ENCODE results near the gene ATP1A1.

ATP1A1 gene

GRCh38 chr1:116414364-116414763 is 41.3 kb downstream of the ATP1A1 start:
- H3K4me1 ChIP-seq (ENCODE audit: insufficient read depth, low read length): peaks cover 5% of the 10 kb centered on the region
- H3K36me3 ChIP-seq (ENCODE audit: insufficient read depth, low read length): no peaks in the 10 kb centered on the region
- H3K9ac ChIP-seq (ENCODE audit: low read depth, low read length): no peak overlapping the region
- H3K9me3 ChIP-seq (ENCODE audit: control insufficient read depth, insufficient read depth, low read length): no peaks in the 10 kb centered on the region

GRCh38 chr1:116415200-116415698 is 42.2 kb downstream of the ATP1A1 start:
- Histone ChIP-seq H3K36me3 (ENCODE audit: insufficient read depth, low read length) (no peaks in the 10 kb centered on the region), H3K4me1 (ENCODE audit: insufficient read depth, low read length) (peaks cover 5% of the 10 kb centered on the region), H3K9me3 (ENCODE audit: control insufficient read depth, insufficient read depth, low read length) (no peaks in the 10 kb centered on the region), H3K9ac (ENCODE audit: low read depth, low read length) (no peak overlapping the region)

- no peaks in the 10 kb centered on the region for H3K36me3 ChIP-seq (ENCODE audit: insufficient read depth, low read length)
- H3K4me1 ChIP-seq (ENCODE audit: insufficient read depth, low read length): peaks cover 5% of the 10 kb centered on the region
- no peaks in the 10 kb centered on the region for H3K9me3 ChIP-seq (ENCODE audit: control insufficient read depth, insufficient read depth, low read length)
- H3K9ac ChIP-seq (ENCODE audit: low read depth, low read length): no peak overlapping the region
Measured at GRCh38 chr1:116415699-116416533, 42.9 kb downstream of the ATP1A1 start.

GRCh38 chr1:116416854-116417513 is 43.9 kb downstream of the ATP1A1 start:
- H3K9ac ChIP-seq (ENCODE audit: low read depth, low read length): no peak overlapping the region

GRCh38 chr1:116417678-116418077 is 44.6 kb downstream of the ATP1A1 start:
- H3K4me1 ChIP-seq (ENCODE audit: insufficient read depth, low read length): peaks cover 5% of the 10 kb centered on the region
- H3K9ac ChIP-seq (ENCODE audit: low read depth, low read length): peak overlapping the region; percentile 59
- H3K36me3 ChIP-seq (ENCODE audit: insufficient read depth, low read length): no peaks in the 10 kb centered on the region
- no peaks in the 10 kb centered on the region for H3K9me3 ChIP-seq (ENCODE audit: control insufficient read depth, insufficient read depth, low read length)

More at GRCh38 chr1:116416854-116417513, 43.9 kb downstream of the ATP1A1 start:
- Histone ChIP-seq H3K9me3 (ENCODE audit: control insufficient read depth, insufficient read depth, low read length) (no peaks in the 10 kb centered on the region), H3K36me3 (ENCODE audit: insufficient read depth, low read length) (no peaks in the 10 kb centered on the region), H3K4me1 (ENCODE audit: insufficient read depth, low read length) (peaks cover 5% of the 10 kb centered on the region)

- no peaks in the 10 kb centered on the region for H3K36me3 ChIP-seq (ENCODE audit: insufficient read depth, low read length)
- peaks cover 5% of the 10 kb centered on the region for H3K4me1 ChIP-seq (ENCODE audit: insufficient read depth, low read length)
- H3K9me3 ChIP-seq (ENCODE audit: control insufficient read depth, insufficient read depth, low read length): no peaks in the 10 kb centered on the region
- H3K9ac ChIP-seq (ENCODE audit: low read depth, low read length): peak overlapping the region; percentile 59
Measured at GRCh38 chr1:116418091-116418830, 45.2 kb downstream of the ATP1A1 start.

- peaks cover 5% of the 10 kb centered on the region for H3K4me1 ChIP-seq (ENCODE audit: insufficient read depth, low read length)
- H3K9ac ChIP-seq (ENCODE audit: low read depth, low read length): no peak overlapping the region
- H3K36me3 ChIP-seq (ENCODE audit: insufficient read depth, low read length): no peaks in the 10 kb centered on the region
- no peaks in the 10 kb centered on the region for H3K9me3 ChIP-seq (ENCODE audit: control insufficient read depth, insufficient read depth, low read length)
Measured at GRCh38 chr1:116420417-116421200, 47.6 kb downstream of the ATP1A1 start.

GRCh38 chr1:116424438-116424837 is 51.4 kb downstream of the ATP1A1 start:
- Histone ChIP-seq H3K9me3 (ENCODE audit: control insufficient read depth, insufficient read depth, low read length) (no peaks in the 10 kb centered on the region), H3K4me1 (ENCODE audit: insufficient read depth, low read length) (no peaks in the 10 kb centered on the region), H3K9ac (ENCODE audit: low read depth, low read length) (no peak overlapping the region), H3K36me3 (ENCODE audit: insufficient read depth, low read length) (no peaks in the 10 kb centered on the region)

- H3K9me3 ChIP-seq (ENCODE audit: control insufficient read depth, insufficient read depth, low read length): no peaks in the 10 kb centered on the region
- no peaks in the 10 kb centered on the region for H3K36me3 ChIP-seq (ENCODE audit: insufficient read depth, low read length)
- H3K9ac ChIP-seq (ENCODE audit: low read depth, low read length): no peak overlapping the region
- no peaks in the 10 kb centered on the region for H3K4me1 ChIP-seq (ENCODE audit: insufficient read depth, low read length)
Measured at GRCh38 chr1:116424863-116425262, 51.8 kb downstream of the ATP1A1 start.

GRCh38 chr1:116425987-116426386 is 52.9 kb downstream of the ATP1A1 start:
- Histone ChIP-seq H3K36me3 (ENCODE audit: insufficient read depth, low read length) (no peaks in the 10 kb centered on the region), H3K4me1 (ENCODE audit: insufficient read depth, low read length) (no peaks in the 10 kb centered on the region), H3K9me3 (ENCODE audit: control insufficient read depth, insufficient read depth, low read length) (no peaks in the 10 kb centered on the region), H3K9ac (ENCODE audit: low read depth, low read length) (no peak overlapping the region)

GRCh38 chr1:116426401-116426800 is 53.4 kb downstream of the ATP1A1 start:
- H3K4me1 ChIP-seq (ENCODE audit: insufficient read depth, low read length): no peaks in the 10 kb centered on the region
- no peak overlapping the region for H3K9ac ChIP-seq (ENCODE audit: low read depth, low read length)
- H3K9me3 ChIP-seq (ENCODE audit: control insufficient read depth, insufficient read depth, low read length): no peaks in the 10 kb centered on the region
- H3K36me3 ChIP-seq (ENCODE audit: insufficient read depth, low read length): no peaks in the 10 kb centered on the region

- Histone ChIP-seq H3K36me3 (ENCODE audit: insufficient read depth, low read length) (no peaks in the 10 kb centered on the region), H3K9me3 (ENCODE audit: control insufficient read depth, insufficient read depth, low read length) (no peaks in the 10 kb centered on the region)
Measured at GRCh38 chr1:116428576-116428975, 55.5 kb downstream of the ATP1A1 start.

GRCh38 chr1:116429821-116430374 is 56.9 kb downstream of the ATP1A1 start:
- H3K9me3 ChIP-seq (ENCODE audit: control insufficient read depth, insufficient read depth, low read length): no peaks in the 10 kb centered on the region
- H3K9ac ChIP-seq (ENCODE audit: low read depth, low read length): no peak overlapping the region
- no peaks in the 10 kb centered on the region for H3K4me1 ChIP-seq (ENCODE audit: insufficient read depth, low read length)
- H3K36me3 ChIP-seq (ENCODE audit: insufficient read depth, low read length): no peaks in the 10 kb centered on the region

More at GRCh38 chr1:116428576-116428975, 55.5 kb downstream of the ATP1A1 start:
- Histone ChIP-seq H3K9ac (ENCODE audit: low read depth, low read length) (no peak overlapping the region), H3K4me1 (ENCODE audit: insufficient read depth, low read length) (no peaks in the 10 kb centered on the region)

Data from ES-I3 (cell line).